ENCODE results near the gene C1QTNF6. TPM values are rescaled to one million over a fixed set of nuclear protein-coding genes. Genes with fewer than 3 reads are reported as not detected.

C1QTNF6 gene
- total and polyA plus RNA-seq, 2 donors (not counting 1 experiment from before 2014, with no cell fraction given), result 3.5 to 7.4 TPM

DNA sequence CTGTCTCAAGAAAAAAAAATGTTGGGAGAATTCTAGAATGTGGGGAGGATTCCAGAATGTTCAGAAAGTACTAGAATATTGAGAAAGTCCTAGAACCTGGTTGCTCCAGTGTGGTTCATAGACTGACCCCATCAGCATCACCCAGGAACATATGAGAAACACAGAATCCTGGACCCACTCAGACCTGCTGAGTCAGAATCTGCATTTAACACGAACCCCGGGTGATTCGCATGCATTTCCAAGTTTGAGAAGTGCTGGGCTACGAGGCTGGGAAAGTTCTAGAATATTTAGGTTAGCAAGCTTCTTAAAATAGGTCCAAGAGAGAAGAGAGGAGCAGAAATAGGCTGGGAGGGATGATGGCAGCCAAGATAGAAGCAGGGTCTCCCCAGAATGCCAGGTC is 6.4 kb downstream of the C1QTNF6 start:
- H4K20me1 ChIP-seq (ENCODE audit: control insufficient read depth, extremely low read depth, insufficient read depth, low read length), result peaks cover 2% of the 10 kb centered on the region
- no peaks in the 10 kb centered on the region for H3K79me2 ChIP-seq (ENCODE audit: control insufficient read depth, insufficient read depth, low read length)
- TF ChIP-seq, protein P1, sequence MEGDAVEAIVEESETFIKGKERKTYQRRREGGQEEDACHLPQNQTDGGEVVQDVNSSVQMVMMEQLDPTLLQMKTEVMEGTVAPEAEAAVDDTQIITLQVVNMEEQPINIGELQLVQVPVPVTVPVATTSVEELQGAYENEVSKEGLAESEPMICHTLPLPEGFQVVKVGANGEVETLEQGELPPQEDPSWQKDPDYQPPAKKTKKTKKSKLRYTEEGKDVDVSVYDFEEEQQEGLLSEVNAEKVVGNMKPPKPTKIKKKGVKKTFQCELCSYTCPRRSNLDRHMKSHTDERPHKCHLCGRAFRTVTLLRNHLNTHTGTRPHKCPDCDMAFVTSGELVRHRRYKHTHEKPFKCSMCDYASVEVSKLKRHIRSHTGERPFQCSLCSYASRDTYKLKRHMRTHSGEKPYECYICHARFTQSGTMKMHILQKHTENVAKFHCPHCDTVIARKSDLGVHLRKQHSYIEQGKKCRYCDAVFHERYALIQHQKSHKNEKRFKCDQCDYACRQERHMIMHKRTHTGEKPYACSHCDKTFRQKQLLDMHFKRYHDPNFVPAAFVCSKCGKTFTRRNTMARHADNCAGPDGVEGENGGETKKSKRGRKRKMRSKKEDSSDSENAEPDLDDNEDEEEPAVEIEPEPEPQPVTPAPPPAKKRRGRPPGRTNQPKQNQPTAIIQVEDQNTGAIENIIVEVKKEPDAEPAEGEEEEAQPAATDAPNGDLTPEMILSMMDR (conservative IDR thresholded peaks at IDR 0.05 in 1 of 2, IDR thresholded peaks at IDR 0.05 in 1 of 2; ENCODE audit: low read depth in 1 of 2, low read length in 2 of 2), result no peak
- TF ChIP-seq EZH2 (IDR thresholded peaks at IDR 0.05; ENCODE audit: low read length, missing control alignments), result no peak
- no peak overlapping the region for H3K4me3 ChIP-seq (replicated peaks in 1 of 4; ENCODE audit: control extremely low read depth in 1 of 4, insufficient read depth in 1 of 4, low read depth in 3 of 4, low read length in 4 of 4)
- H2AFZ ChIP-seq (ENCODE audit: low read length), result no peak overlapping the region
- DNase-seq (ENCODE audit: low read depth in 2 of 2), result no peak
- H3K4me2 ChIP-seq (ENCODE audit: extremely low read depth, insufficient read depth, low read length), result no peak overlapping the region
- no peaks in the 10 kb centered on the region for H3K27me3 ChIP-seq (ENCODE audit: control insufficient read depth, insufficient read depth, low read length)
- peaks cover 6% of the 10 kb centered on the region for H3K4me1 ChIP-seq (ENCODE audit: control insufficient read depth, extremely low read depth, insufficient read depth, low read length)
- H3K9ac ChIP-seq (ENCODE audit: insufficient read depth, low read length), result no peak overlapping the region
- no peak overlapping the region for H3K27ac ChIP-seq (ENCODE audit: insufficient read depth, low read length)
- no peaks in the 10 kb centered on the region for H3K9me3 ChIP-seq (ENCODE audit: control insufficient read depth, insufficient read depth, low read depth, low read length)
- H3K36me3 ChIP-seq (ENCODE audit: control insufficient read depth, insufficient read depth, low read length), result peaks cover 2% of the 10 kb centered on the region

DNA sequence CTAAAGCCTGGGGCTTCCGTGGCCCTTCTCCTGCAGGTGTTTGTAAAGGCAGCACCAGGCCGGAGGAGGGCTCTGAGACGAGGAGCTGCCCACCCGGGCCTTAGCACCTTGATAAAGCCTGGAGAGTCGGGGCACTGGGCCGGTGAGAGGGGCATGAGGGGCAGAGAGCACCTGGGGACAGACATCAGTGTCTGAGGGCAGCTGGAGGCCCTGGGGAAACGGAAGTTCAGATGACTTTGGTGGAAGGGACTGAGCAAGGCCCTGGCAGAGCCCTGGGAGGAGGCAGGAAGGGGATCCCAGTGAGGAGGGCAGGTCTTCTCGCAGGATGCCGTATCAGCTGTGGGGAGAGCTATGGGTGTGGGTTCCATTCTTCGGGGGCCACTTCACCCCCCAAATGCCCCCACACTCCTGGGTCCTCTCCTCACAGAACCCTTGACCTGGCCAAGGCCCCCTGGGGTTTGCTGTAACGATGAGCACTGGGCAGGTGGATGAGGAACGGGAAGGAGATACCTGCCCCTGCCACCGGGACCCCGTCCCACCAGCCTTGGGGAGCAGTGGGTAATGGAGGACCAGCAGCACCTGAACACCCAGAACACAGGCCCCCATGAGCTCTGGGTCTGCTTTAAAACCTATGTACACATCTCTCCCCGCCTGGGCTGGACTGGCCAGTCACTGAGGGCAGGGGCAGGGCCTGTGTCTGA is 7.4 kb downstream of the C1QTNF6 start:
- no peaks in the 10 kb centered on the region for H3K79me2 ChIP-seq (ENCODE audit: control insufficient read depth, insufficient read depth, low read length)
- TF ChIP-seq, protein P1 (conservative IDR thresholded peaks at IDR 0.05 in 1 of 2, IDR thresholded peaks at IDR 0.05 in 1 of 2; ENCODE audit: low read depth in 1 of 2, low read length in 2 of 2), result no peak
- TF ChIP-seq EZH2 (IDR thresholded peaks at IDR 0.05; ENCODE audit: low read length, missing control alignments), result no peak
- no peak overlapping the region for H3K9ac ChIP-seq (ENCODE audit: insufficient read depth, low read length)
- no peak for DNase-seq (ENCODE audit: low read depth in 2 of 2)
- no peak overlapping the region for H3K27ac ChIP-seq (ENCODE audit: insufficient read depth, low read length)
- no peaks in the 10 kb centered on the region for H3K27me3 ChIP-seq (ENCODE audit: control insufficient read depth, insufficient read depth, low read length)
- no peak overlapping the region for H3K4me3 ChIP-seq (replicated peaks in 1 of 4; ENCODE audit: control extremely low read depth in 1 of 4, insufficient read depth in 1 of 4, low read depth in 3 of 4, low read length in 4 of 4)
- H2AFZ ChIP-seq (ENCODE audit: low read length), result no peak overlapping the region
- peaks cover 2% of the 10 kb centered on the region for H4K20me1 ChIP-seq (ENCODE audit: control insufficient read depth, extremely low read depth, insufficient read depth, low read length)
- no peaks in the 10 kb centered on the region for H3K9me3 ChIP-seq (ENCODE audit: control insufficient read depth, insufficient read depth, low read depth, low read length)
- peaks cover 14% of the 10 kb centered on the region for H3K4me1 ChIP-seq (ENCODE audit: control insufficient read depth, extremely low read depth, insufficient read depth, low read length)
- no peak overlapping the region for H3K4me2 ChIP-seq (ENCODE audit: extremely low read depth, insufficient read depth, low read length)
- peaks cover 2% of the 10 kb centered on the region for H3K36me3 ChIP-seq (ENCODE audit: control insufficient read depth, insufficient read depth, low read length)

DNA sequence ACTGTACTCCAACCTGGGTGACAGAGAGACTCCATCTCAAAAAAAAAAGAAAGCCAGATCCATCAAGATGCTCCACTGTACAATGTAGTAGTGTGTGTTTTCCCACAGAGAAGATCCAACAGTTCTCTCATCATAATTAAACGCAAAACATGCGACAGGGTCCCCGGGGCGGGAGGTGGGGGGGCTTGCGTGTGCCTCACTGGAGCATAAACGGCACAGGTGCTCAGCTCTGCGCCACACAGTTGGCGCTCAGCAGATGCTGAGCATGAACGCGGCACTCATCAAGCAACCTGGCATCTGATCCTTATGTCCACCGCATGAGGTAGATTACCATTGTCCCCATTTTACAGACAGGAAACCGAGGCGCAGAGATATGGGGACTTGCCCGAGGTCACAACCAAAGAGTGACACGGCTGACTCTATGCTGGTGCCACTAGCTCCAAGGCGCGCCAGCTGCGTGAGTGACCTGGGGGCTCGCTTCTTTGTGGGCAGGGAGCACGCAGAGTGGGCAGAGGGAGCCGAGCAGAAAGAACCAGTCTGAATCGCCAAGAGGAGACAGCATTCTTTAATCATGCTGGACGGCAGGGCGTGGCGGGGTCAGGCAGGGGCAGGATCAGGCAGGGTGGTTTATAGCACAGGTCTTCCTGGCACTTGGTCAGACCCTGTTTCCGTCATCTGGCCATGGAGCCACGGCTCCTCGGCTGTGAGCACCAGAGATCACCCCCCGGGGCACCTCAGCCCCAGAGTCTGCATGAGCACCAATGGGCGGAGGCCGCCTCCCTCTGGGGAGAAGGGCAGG is 8.2 kb downstream of the C1QTNF6 start:
- H3K9ac ChIP-seq (ENCODE audit: insufficient read depth, low read length), result no peak overlapping the region
- no peaks in the 10 kb centered on the region for H3K27me3 ChIP-seq (ENCODE audit: control insufficient read depth, insufficient read depth, low read length)
- H3K27ac ChIP-seq (ENCODE audit: insufficient read depth, low read length), result no peak overlapping the region
- H4K20me1 ChIP-seq (ENCODE audit: control insufficient read depth, extremely low read depth, insufficient read depth, low read length), result peaks cover 2% of the 10 kb centered on the region
- TF ChIP-seq, protein P1 (conservative IDR thresholded peaks at IDR 0.05 in 1 of 2, IDR thresholded peaks at IDR 0.05 in 1 of 2; ENCODE audit: low read depth in 1 of 2, low read length in 2 of 2), result no peak
- no peak for TF ChIP-seq EZH2 (IDR thresholded peaks at IDR 0.05; ENCODE audit: low read length, missing control alignments)
- H3K79me2 ChIP-seq (ENCODE audit: control insufficient read depth, insufficient read depth, low read length), result no peaks in the 10 kb centered on the region
- DNase-seq (ENCODE audit: low read depth in 2 of 2), result no peak
- no peak overlapping the region for H3K4me3 ChIP-seq (replicated peaks in 1 of 4; ENCODE audit: control extremely low read depth in 1 of 4, insufficient read depth in 1 of 4, low read depth in 3 of 4, low read length in 4 of 4)
- no peak overlapping the region for H2AFZ ChIP-seq (ENCODE audit: low read length)
- no peak overlapping the region for H3K4me2 ChIP-seq (ENCODE audit: extremely low read depth, insufficient read depth, low read length)
- no peaks in the 10 kb centered on the region for H3K9me3 ChIP-seq (ENCODE audit: control insufficient read depth, insufficient read depth, low read depth, low read length)
- H3K36me3 ChIP-seq (ENCODE audit: control insufficient read depth, insufficient read depth, low read length), result peaks cover 2% of the 10 kb centered on the region
- peaks cover 14% of the 10 kb centered on the region for H3K4me1 ChIP-seq (ENCODE audit: control insufficient read depth, extremely low read depth, insufficient read depth, low read length)

Measured in fibroblast of lung (primary cell).